H1 (cell line): Measurements from ENCODE around the gene CDYL. TPM values are rescaled to one million over a fixed set of nuclear protein-coding genes. Genes with fewer than 3 reads are reported as not detected.
A peak's percentile ranks its signal among the peaks of the same experiment; 100 is the strongest.

Experiments
- CTCF ChIA-PET: fragments of 300-600 bp; sonication (Branson Sonifier 250); formaldehyde crosslinking; loops from one replicate; lab custom pipeline; 2021; ENCODE audit not compliant: partially characterized antibody; lab: Charles Lee
- POLR2A ChIA-PET: fragments of 300-600 bp; sonication (Branson Sonifier 250); formaldehyde crosslinking; loops from one replicate; lab custom pipeline; 2021; ENCODE audit warnings: inconsistent platforms; ENCODE audit not compliant: partially characterized antibody; lab: Charles Lee
- DNase-seq, 2 experiments: peaks; one replicate each; pipeline versions ENCODE4 v3.0.0 to v3.0.0-alpha.2; 2010 to 2022; ENCODE audit warnings: low spot score in 2 of 2, low read depth in 1 of 2, mixed read lengths in 1 of 2
- FAIRE-seq: peaks from 2 replicates; lab custom pipeline; 2011; peaks lifted over from hg19 to GRCh38; lab: Jason Lieb, UNC
- H2AFZ ChIP-seq: 2 replicates; pipeline ENCODE4 v1.8.1; 2012; ENCODE audit warnings: low read length, inconsistent platforms
- H2AK5ac ChIP-seq: 2 replicates; pipeline ENCODE4 v1.6.1; 2013; ENCODE audit warnings: low read depth, low read length
- H2BK120ac ChIP-seq: replicated peaks from 2 replicates; pipeline ENCODE3; 2013; ENCODE audit warnings: low read depth, low read length, inconsistent platforms
- H2BK12ac ChIP-seq: 2 replicates; pipeline ENCODE4 v1.6.1; 2013; ENCODE audit warnings: low read depth, low read length
- H2BK15ac ChIP-seq: 2 replicates; pipeline ENCODE4 v1.6.1; 2013; ENCODE audit warnings: low read length
- H2BK20ac ChIP-seq: 2 replicates; pipeline ENCODE4 v1.6.1; 2013; ENCODE audit warnings: low read length
- H2BK5ac ChIP-seq: 2 replicates; pipeline ENCODE4 v1.6.1; 2013; ENCODE audit warnings: low read depth, low read length
- H3K14ac ChIP-seq: 2 replicates; pipeline ENCODE4 v1.6.1; 2013; ENCODE audit warnings: inconsistent platforms; ENCODE audit not compliant: insufficient read length
- H3K18ac ChIP-seq: 2 replicates; pipeline ENCODE4 v1.6.1; 2013; ENCODE audit warnings: low read length; ENCODE audit errors: extremely low read depth
- H3K23ac ChIP-seq: 2 replicates; pipeline ENCODE4 v1.6.1; 2013; ENCODE audit warnings: inconsistent platforms; ENCODE audit not compliant: insufficient read length
- H3K23me2 ChIP-seq: 2 replicates; pipeline ENCODE4 v1.6.1; 2013; ENCODE audit warnings: low read depth, low read length
- H3K27ac ChIP-seq: 2 replicates; pipeline ENCODE4 v1.6.1; 2011; ENCODE audit warnings: low read depth, low read length, inconsistent platforms
- H3K27me3 ChIP-seq, 4 experiments: replicated peaks in 1 of 4; 1 replicate in 1 of 4; 2 replicates in 3 of 4; pipeline versions ENCODE4 v1.6.1 to v1.8.1; 2011 to 2013; ENCODE audit warnings: low read length in 3 of 4, mild to moderate bottlenecking in 3 of 4, inconsistent platforms in 2 of 4, mixed read lengths in 2 of 4, moderate library complexity in 1 of 4; ENCODE audit not compliant: control insufficient read depth in 3 of 4, insufficient read depth in 3 of 4; ENCODE audit errors: extremely low read depth in 1 of 4
- H3K36me3 ChIP-seq, 4 experiments: 2 replicates each; pipeline versions ENCODE4 v1.6.1 to v1.8.1; 2011 to 2013; ENCODE audit warnings: mild to moderate bottlenecking in 4 of 4, low read length in 3 of 4, moderate library complexity in 2 of 4, control low read depth in 1 of 4, inconsistent platforms in 1 of 4; ENCODE audit not compliant: insufficient read depth in 4 of 4, control insufficient read depth in 2 of 4
- H3K4ac ChIP-seq: replicated peaks from 2 replicates; pipeline ENCODE3; 2013; ENCODE audit warnings: low read length, low read depth, mixed read lengths, inconsistent platforms; ENCODE audit not compliant: insufficient read length
- H3K4me1 ChIP-seq, 4 experiments: replicated peaks in 1 of 4; 1 replicate in 1 of 4; 2 replicates in 3 of 4; pipeline versions ENCODE4 v1.6.1 to v1.8.1; 2011 to 2013; ENCODE audit warnings: low read length in 3 of 4, inconsistent platforms in 2 of 4, mixed read lengths in 1 of 4; ENCODE audit not compliant: insufficient read depth in 4 of 4, control insufficient read depth in 3 of 4
- H3K4me2 ChIP-seq, 2 experiments: 2 replicates each; pipeline versions ENCODE4 v1.6.1 to v1.8.1; 2011 to 2013; ENCODE audit warnings: low read depth in 2 of 2, low read length in 2 of 2, control low read depth in 1 of 2, inconsistent platforms in 1 of 2, mild to moderate bottlenecking in 1 of 2; ENCODE audit not compliant: insufficient read depth in 1 of 2
- H3K4me3 ChIP-seq, 4 experiments: fragments of 200-600, 300-600 bp in 1 of 4; sonication (generic), shearing (Covaris generic), sonication (Bioruptor Twin) in 1 of 4; 2 replicates each; pipeline versions ENCODE4 v1.5.1 to v1.8.1; 2011 to 2016; ENCODE audit warnings: low read length in 4 of 4, low read depth in 3 of 4, control low read depth in 2 of 4, inconsistent platforms in 2 of 4, mild to moderate bottlenecking in 2 of 4, mixed read lengths in 1 of 4, moderate library complexity in 1 of 4; ENCODE audit not compliant: insufficient read depth in 2 of 4; ENCODE audit errors: extremely low read depth in 1 of 4
- H3K56ac ChIP-seq: replicated peaks from 2 replicates; pipeline ENCODE3; 2013; ENCODE audit warnings: low read depth, mild to moderate bottlenecking, mixed read lengths, low read length, inconsistent platforms; ENCODE audit not compliant: insufficient read length
- H3K79me1 ChIP-seq: 2 replicates; pipeline ENCODE4 v1.6.1; 2013; ENCODE audit warnings: low read depth, low read length, control low read depth
- H3K79me2 ChIP-seq, 2 experiments: 2 replicates each; pipeline versions ENCODE4 v1.6.1 to v1.8.1; 2012 to 2013; ENCODE audit warnings: low read length in 2 of 2, mild to moderate bottlenecking in 2 of 2, inconsistent platforms in 1 of 2; ENCODE audit not compliant: insufficient read depth in 2 of 2, control insufficient read depth in 1 of 2
- H3K9ac ChIP-seq, 4 experiments: replicated peaks in 1 of 4; 1 replicate in 1 of 4; 2 replicates in 3 of 4; pipeline versions ENCODE4 v1.6.1 to v1.8.1; 2011 to 2013; ENCODE audit warnings: low read depth in 3 of 4, low read length in 3 of 4, control low read depth in 2 of 4, mild to moderate bottlenecking in 2 of 4, moderate library complexity in 2 of 4, inconsistent platforms in 1 of 4; ENCODE audit errors: extremely low read depth in 1 of 4
- H3K9me3 ChIP-seq, 2 experiments: 2 replicates each; pipeline versions ENCODE4 v1.6.1 to v1.8.1; 2012 to 2013; ENCODE audit warnings: mild to moderate bottlenecking in 2 of 2, moderate library complexity in 2 of 2, control low read depth in 1 of 2, inconsistent platforms in 1 of 2, low read depth in 1 of 2, low read length in 1 of 2, mixed read lengths in 1 of 2; ENCODE audit not compliant: insufficient read depth in 2 of 2
- H4K20me1 ChIP-seq, 2 experiments: replicated peaks in 1 of 2; 2 replicates each; pipeline versions ENCODE3 to v1.8.1; 2011 to 2013; ENCODE audit warnings: inconsistent platforms in 2 of 2, low read length in 2 of 2, mild to moderate bottlenecking in 1 of 2; ENCODE audit not compliant: insufficient read depth in 2 of 2, control insufficient read depth in 1 of 2
- H4K5ac ChIP-seq: 2 replicates; pipeline ENCODE4 v1.6.1; 2013; ENCODE audit warnings: low read length, low read depth, mixed read lengths, inconsistent platforms; ENCODE audit not compliant: insufficient read length
- H4K8ac ChIP-seq: 2 replicates; pipeline ENCODE4 v1.8.0; 2013; ENCODE audit warnings: mild to moderate bottlenecking, moderate library complexity, low read length, inconsistent platforms; ENCODE audit not compliant: insufficient read depth; ENCODE audit errors: extremely low read depth
- H4K91ac ChIP-seq: replicated peaks from 2 replicates; pipeline ENCODE3; 2013; ENCODE audit warnings: low read length, mixed read lengths, inconsistent platforms; ENCODE audit not compliant: insufficient read length
- CREB1 ChIP-seq: IDR thresholded peaks from 2 replicates; pipeline ENCODE4 v1.6.1; 2012; ENCODE audit warnings: inconsistent platforms
- POLR2A ChIP-seq, 2 experiments: IDR thresholded peaks; 1 replicate in 1 of 2; 2 replicates in 1 of 2; pipeline ENCODE4 v1.6.1; 2011; ENCODE audit warnings: low read depth in 2 of 2, low read length in 2 of 2, mild to moderate bottlenecking in 2 of 2; ENCODE audit errors: control extremely low read depth in 1 of 2
- WGBS, 2 experiments: shearing (Covaris generic) in 1 of 2; methylation state at CpG; one replicate each; pipeline versions ENCODE4 v1.1.6 to v1.1.7; 2013 to 2015; ENCODE audit warnings: low lambda C conversion rate in 2 of 2, mixed read lengths in 2 of 2, inconsistent platforms in 1 of 2, low coverage in 1 of 2, missing lambda C conversion rate in 1 of 2; ENCODE audit not compliant: insufficient replicate concordance in 2 of 2, insufficient coverage in 1 of 2, insufficient read length in 1 of 2; ENCODE audit errors: extremely low coverage in 1 of 2, missing lambda C conversion rate in 1 of 2; 5-methylcytosine and 5-hydroxymethylcytosine counted together
- polyA plus RNA-seq, 7 experiments: library from polyadenylated mRNA; depleted of rRNA in 3 of 7; stranded (reverse) in 5 of 7; unstranded in 2 of 7; fragments of >200 nt in 5 of 7; fragments of 200-250 nt in 2 of 7; gene quantifications; 1 replicate in 5 of 7; 2 replicates in 1 of 7; 4 replicates in 1 of 7; pipeline versions ENCODE4 v1.2.1 to v1.2.3, GENCODE V29; 2011 to 2013; ENCODE audit warnings: missing spikeins in 2 of 7, mixed read lengths in 2 of 7
- total RNA-seq: library from RNA; stranded (reverse); fragmentation: NEBNext Ultra II Directional; extraction: Animal tissue kit (Norgen Biotek cat#: 25700); gene quantifications from 2 replicates; pipeline ENCODE4 v1.2.1, GENCODE V29; 2021

The CDYL gene
- total and polyA plus RNA-seq, 2 of the 8 experiments (the other 6 are each of a cell fraction or from before 2014, with no cell fraction given): 56.4 to 119 TPM

DNA sequence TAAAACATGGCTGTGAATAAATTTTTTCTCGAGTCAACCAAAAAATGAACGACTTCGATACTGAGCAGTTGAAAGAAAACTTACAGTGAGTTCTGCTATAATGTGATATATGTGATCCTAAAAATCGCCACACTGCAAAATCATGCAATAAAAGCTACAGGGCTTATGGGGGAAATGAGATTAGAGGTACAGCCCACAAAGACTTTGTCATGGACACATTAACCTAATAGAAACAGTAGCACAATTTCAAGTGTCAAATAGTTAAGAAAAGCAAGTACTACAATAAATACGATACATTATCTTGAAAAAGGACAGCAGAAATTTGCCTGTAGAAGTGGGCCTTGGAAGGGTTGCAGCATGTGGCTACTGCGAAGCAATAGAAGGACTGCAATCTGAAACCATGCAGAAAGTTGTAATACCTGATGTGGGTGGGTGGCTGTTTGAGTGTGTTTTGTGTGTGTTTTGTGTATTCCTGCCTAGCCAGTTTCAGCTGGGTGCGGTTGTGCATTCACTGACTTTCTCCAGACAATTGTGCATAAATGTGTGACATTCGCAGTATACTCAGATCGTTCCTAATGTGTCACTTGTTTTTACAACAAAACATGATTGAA is 148.6 kb downstream of the CDYL start:
- H4K8ac ChIP-seq: no peak overlapping the region
- no peaks in the 10 kb centered on the region; the same call in 1 of the 2 replicates for H3K23me2 ChIP-seq
- no peak overlapping the region for H3K9ac ChIP-seq
- 88% methylated on average over 9 of the region's 9 CpGs; no CpG with 5 or more reads in 1 of the 2 experiments for WGBS, 2 experiments
- H3K27me3 ChIP-seq: no peaks in the 10 kb centered on the region
- H3K27ac ChIP-seq: no peak overlapping the region
- peak overlapping the region; percentile 87 for H4K91ac ChIP-seq
- no peak overlapping the region for H3K23ac ChIP-seq
- ChIA-PET POLR2A (interaction anchor here (1.6 kb wide), 1 partner anchor 33 kb away, joined by 4 read pairs; no protein-coding TSS in a partner anchor), CTCF (interaction anchor here (0.6 to 0.9 kb wide), 3 partner anchors 16 to 139 kb away, joined by 3 read pairs; no protein-coding TSS in a partner anchor)
- H2AK5ac ChIP-seq: no peak overlapping the region
- peaks cover 2 to 20% (median 18%) of the 10 kb centered on the region in 4 experiments; a peak in 6 of 7 replicates for H3K4me1 ChIP-seq
- H2BK5ac ChIP-seq: no peak overlapping the region
- peaks cover 3 to 96% of the 10 kb centered on the region in 2 experiments; a peak in 3 of 4 replicates for H3K79me2 ChIP-seq
- no peak overlapping the region for H2BK15ac ChIP-seq
- H2BK12ac ChIP-seq: no peak overlapping the region
- DNase-seq (no peak), FAIRE-seq (no peak)
- H3K9me3 ChIP-seq: no peaks in the 10 kb centered on the region
- H3K4me2 ChIP-seq: 0 out of 4 replicates have a peak overlapping the region, but pooled peaks of 1 of the 2 experiments have one; percentile 12
- no peak overlapping the region for H2AFZ ChIP-seq
- peaks cover 18 to 24% of the 10 kb centered on the region in 2 experiments for H4K20me1 ChIP-seq
- TF ChIP-seq CREB1 (no peak), POLR2A (IDR thresholded peaks at IDR 0.05; ENCODE audit: control extremely low read depth in 1 of 2, low read depth in 2 of 2, low read length in 2 of 2) (0 out of 3 replicates have a peak, but pooled peaks of 1 of the 2 experiments have one; percentile 11)
- H3K4ac ChIP-seq: peak overlapping the region; percentile 91
- H2BK20ac ChIP-seq: no peak overlapping the region
- 0 out of 2 replicates have a peak overlapping the region, but pooled peaks have one; percentile 4 for H3K18ac ChIP-seq
- no peak overlapping the region for H3K14ac ChIP-seq
- no peak overlapping the region for H3K4me3 ChIP-seq
- peak overlapping the region; percentile 61 for H2BK120ac ChIP-seq
- no peak overlapping the region for H4K5ac ChIP-seq
- peaks cover 12% of the 10 kb centered on the region for H3K79me1 ChIP-seq
- H3K36me3 ChIP-seq: no peaks in the 10 kb centered on the region
- no peak overlapping the region for H3K56ac ChIP-seq
